Kidney capillary endothelial cell (primary cell): ENCODE results near the gene TRAPPC11.

Source experiments
- DNase-seq: peaks from one replicate; pipeline ENCODE4 v3.0.0-alpha.2; 2018; ENCODE audit warnings: low spot score

The TRAPPC11 gene

DNA sequence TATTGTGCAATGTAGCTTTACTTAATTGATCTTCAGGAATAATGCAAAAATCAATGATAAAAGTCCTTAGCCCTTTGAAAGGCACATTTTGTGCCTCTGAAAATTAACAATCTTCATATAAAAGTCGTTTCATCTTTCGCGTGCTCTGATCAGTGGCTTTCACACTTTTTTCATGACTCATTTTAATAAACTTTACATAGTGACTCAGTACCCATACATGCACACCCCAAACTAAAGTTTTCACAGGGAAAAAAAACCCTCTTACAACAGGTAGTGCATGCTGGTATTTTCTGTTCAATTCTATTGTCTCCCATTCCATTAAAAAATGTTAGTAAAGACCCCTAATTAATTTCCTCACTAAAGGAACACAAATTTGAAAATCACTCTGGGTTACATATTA is 21.6 kb upstream of the TRAPPC11 start:
- no peak for DNase-seq

DNA sequence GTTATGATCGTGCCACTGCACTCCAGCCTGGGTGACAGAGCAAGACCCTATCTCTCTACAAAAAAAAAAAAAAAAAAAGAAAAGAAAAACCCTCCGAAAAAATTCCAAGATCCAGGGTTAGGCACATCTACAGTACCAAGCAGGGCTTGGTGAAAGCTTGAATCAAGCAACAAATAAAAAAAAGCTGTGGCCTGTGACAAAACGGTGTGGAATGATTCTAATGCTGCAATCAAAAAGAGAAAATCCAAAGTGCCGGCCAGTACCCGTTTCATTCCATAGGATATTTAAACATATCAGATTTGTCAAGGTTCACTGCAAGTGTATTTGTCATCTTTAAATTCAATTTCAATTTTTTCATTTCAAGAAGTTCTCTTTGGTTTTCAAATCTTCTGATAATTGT is 20.7 kb upstream of the TRAPPC11 start:
- DNase-seq: no peak

DNA sequence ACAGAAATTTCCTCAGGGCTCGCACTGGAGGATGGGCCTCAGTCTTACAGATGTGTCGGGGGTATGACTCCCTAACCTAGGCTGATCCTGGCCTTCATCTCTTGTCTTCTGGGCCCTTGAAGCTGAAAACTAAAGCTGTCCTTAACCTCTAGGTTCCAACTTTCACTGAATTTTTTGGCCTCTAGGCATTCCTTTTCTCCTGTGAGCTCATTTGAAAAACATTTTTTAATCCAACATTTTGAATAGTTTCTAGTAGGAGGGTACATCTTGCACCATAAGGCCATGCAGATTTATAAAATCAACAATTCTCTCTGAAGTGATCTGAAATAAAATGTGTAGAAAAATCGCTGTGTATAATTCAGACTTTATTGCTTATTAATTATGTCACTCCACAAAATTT is 19.8 kb upstream of the TRAPPC11 start:
- DNase-seq: no peak

DNA sequence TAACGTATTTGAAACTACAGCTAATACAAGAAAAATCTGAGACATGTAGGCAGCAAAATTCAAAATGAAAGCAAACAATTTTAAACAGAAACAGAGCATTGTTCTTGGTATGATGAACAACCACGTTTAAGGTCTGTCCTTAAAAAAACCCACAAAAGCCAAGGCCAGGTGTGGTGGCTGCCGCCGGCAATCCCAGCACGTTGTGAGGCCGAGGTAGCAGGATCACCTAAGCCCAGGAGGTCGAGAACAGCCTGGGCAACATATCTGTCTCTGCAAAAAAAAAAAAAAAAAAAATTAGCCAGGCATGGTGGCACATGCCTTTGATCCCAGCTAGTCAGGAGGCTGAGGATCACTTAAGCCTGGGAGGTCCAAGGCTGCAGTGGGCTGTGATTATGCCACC is 13.8 kb upstream of the TRAPPC11 start:
- DNase-seq: no peak

DNA sequence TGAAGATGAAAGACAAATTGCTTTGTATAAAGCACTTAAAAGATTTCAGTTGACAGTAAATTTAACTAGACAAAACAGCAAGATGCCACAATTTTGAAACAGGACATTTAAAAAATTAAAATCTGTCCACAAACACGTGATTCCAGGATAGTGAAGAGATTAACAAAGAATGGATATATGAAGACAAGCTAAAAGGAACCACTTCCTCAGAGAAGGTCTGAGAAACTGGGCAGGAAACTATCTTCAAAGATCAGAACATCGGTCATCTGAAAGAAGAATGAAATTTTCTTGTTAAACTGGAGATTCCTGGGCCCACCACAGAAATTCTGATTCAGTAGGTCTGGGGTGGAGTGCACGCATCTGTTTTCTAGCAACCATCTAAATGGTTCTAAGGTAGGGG is 1.5 kb upstream of the TRAPPC11 start:
- DNase-seq: no peak

DNA sequence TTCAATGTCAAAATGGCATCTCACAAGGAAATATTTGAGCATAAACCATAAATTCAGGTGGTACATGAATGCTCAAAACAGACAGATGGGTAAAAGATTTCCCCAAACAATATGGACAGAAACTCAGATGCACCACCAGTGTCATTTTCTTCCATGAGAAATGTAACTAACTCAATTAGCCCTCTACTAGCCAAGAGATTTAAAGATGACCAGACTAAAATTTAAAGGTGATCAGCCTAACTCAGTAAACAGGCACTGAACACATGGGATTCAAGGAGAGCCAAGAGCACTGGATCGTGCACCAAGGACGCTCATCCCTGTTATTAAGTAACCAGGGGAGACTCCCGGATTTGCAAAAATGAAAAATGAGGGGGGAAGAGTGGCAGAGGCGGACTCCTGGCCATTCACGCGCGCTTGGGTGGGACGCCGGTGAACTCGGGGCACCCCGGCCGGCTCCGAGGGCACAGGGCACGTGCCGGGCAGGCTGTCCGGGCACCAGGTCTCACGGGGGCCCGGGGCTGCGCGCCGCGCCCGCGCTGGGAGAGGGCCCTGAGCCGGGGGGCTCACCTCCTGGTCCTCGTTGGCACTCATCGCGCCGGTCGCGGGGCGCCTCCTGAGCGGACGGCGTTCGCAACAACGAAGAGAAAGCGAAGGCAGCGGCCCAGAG is 598 bp upstream of the TRAPPC11 start:
- DNase-seq: no peak

DNA sequence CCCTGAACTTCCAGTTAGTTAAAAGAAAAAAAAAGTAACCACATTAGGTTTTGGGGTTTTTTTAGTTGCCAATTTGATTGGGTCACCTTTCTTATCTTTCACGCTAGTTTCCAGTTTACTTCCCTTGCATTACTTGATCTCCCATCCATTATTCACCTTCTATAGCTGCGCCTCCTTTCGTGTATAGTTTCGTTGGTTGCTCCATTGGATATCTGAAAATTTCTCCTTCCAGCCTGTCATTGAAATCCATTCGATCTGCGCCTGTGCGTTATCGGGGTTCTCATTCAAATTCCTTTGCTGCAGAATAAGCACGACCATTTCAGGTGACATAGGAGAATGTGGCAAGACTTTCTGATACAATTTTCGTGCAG is 764 bp downstream of the TRAPPC11 start:
- DNase-seq: no peak

DNA sequence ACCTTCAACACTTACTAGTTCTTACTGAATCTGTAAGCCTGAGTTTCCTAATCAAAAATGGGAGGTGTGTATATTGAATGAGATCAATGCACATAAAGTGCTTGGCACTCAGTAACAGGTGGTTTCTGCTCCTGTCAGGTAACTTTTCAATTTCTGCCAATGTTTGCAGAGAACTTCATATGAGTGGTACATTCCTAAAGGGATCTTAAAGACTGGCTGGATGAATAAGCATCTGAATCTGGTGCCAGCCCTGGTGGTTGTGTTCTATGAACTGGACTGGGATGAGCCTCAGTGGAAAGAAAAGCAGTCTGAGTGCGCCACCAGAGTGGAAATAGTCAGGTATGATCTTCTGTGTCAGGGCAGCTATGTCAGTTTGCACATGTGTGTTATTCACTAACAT is 7.0 kb downstream of the TRAPPC11 start:
- DNase-seq: no peak

DNA sequence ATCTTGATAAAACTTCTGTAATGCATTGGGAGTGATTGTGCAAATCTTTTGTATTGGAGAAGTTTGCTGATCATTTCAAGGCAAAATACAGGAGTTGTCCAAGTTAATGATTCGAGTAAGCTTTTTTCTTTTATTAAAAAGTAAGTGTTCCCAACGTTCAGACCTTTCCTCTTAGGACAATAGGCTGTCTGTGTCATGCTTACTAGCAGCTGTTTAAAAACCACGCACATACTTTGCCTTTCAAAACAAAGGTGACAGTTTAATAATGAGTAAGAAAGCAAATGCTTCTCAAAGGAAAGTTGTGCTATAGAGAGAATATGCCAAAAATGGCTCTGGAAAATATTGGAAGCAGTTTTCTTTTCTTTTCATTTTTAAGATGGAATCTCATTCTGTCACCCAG is 11.2 kb downstream of the TRAPPC11 start:
- no peak for DNase-seq

DNA sequence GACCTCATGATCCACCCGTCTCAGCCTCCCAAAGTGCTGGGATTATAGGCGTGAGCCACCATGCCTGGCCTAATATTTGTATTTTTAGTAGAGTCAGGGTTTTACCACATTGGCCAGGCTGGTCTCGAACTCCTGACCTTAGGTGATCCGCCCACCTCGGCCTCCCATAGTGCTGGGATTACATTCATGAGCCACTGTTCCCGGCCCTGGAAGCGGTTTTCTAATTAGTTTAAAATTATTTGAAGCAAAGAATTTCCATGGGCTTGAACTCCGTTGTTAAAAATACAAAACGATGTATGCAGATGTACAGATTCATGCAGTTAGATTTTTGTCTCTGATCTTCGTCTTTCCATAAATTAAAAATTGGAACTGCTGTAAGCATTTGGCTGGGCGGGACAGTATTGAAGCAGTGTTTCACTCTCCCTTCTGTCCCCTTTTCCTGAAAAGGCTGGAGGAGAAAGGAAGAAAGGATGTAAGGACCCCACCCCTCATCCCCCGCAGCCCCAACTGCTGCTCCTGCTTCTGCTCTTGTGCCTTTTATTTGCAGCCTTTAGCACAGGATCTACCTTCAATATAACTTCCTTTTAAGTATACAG is 12.0 kb downstream of the TRAPPC11 start:
- no peak for DNase-seq

DNA sequence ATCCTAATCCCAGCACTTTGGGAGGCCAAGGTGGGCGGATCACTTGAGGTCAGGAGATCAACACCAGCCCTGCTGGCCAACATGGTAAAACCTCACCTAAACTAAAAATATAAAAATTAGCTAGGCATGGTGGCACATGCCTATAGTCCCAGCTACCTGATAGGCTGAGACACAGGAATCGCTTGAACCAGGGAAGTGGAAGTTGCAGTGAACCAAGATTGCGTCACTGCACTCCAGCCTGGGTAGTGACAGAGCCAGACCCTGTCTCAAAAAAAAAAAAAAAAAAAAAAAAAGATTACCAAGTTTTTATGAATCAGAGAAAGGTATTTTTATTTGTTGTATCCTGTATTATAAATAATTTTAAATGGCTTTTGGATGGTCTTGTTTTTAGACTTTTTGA is 15.1 kb downstream of the TRAPPC11 start:
- DNase-seq: no peak

DNA sequence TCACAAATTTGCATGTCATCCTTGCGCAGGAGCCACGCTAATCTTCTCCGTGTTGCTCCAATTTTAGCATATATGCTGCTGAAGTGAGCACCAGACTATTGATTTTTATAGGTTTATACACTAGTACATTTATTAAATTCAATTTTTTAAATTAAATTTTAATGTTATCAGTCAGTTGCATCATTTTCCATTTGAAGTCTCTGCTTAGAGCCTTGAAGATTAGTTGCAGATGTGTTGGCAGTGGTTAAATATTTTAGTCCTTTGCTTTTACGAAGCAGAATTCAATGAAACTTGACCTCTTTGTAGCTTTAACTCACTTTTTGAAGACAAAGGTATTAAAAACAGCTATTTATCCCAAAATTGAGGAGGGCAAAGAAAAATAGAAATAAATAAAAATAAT is 16.5 kb downstream of the TRAPPC11 start:
- DNase-seq: no peak

DNA sequence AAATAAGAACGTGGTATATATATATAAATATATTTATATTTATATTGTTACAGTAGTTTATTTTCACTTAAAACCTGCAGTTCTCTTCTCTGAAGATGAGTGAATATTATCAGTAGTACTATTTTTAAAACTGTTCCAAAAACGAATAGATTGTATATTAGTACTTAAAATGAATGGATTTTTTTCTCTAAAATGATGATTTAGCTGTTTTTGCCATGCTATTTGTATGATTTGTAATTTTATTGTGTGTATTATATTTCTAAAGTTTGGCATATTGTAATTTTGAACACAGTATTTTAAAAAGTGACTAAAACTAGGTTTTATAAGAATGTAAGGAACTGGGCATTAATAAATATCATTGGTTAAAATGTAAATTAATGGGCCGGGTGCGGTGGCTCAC is 22.0 kb downstream of the TRAPPC11 start:
- no peak for DNase-seq

DNA sequence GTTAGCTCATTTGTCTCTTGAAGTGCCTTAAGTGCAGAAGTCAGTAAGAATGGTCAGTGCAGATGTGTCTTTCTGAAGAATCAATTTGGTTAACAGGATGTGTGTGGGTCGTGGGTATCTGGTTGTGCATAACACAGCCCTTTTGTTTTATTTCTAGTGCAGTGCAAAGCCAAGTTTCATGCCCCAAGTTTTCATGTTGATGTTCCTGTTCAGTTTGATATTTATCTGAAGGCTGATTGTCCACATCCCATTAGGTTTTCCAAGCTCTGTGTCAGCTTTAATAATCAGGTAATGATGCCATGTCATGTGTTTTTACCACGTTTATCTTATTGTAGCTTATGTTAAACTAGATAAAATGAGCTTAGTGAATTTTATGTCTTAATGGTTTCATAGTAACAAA is 27.4 kb downstream of the TRAPPC11 start:
- no peak for DNase-seq

DNA sequence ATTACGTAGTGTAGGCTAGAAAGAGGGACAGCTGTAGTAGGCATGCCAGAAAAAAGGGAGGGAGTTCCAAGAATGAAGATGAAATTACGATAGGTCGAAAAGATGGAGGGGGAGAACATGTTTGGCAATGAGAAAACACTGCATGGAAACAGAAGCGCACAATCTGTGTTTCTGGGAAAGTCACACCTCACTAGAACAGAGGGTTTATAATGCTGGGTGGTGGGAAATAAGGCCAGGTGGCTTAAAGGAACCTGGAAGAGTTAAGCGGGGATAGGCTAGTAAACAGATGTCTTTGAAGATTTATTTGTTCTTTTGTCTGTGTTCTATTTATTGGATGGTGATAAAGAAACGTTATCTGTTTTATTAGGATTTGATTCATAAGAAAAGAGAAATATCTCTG is 29.1 kb downstream of the TRAPPC11 start:
- no peak for DNase-seq

DNA sequence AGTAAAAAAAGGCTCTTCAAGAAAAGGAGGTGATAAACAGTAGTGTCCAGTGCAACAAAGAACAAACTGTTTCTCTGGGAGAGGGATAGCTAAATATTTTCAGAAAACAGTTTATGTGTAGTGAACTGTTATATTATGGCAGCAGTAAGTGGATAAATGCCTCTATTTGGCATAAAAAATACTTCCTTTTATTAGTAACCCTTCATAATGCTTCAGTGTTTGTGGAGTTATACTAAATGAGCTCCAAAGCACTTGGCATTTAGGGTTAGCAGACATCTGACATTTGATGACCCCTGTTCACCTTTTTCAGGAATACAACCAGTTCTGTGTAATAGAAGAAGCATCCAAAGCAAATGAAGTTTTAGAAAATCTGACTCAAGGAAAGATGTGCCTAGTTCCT is 31.9 kb downstream of the TRAPPC11 start:
- DNase-seq: no peak

DNA sequence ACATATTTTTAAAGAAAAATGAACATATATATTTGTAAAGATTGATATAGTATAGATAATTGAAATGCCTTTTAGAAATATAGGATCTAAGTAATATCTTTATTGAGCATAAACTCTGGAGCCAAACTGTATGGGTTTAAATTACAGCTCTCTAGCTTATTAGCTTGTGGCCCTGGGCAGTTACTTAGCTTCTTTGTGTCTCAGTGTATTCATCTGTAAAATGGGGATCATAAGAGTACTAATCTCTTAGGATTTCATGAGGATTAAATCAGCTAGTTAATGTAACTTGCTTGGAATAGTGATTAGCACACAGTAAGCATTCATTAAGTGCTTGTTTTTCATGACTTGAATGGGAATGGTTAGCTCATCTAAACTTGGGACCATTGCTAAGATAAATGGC is 32.8 kb downstream of the TRAPPC11 start:
- DNase-seq: no peak

DNA sequence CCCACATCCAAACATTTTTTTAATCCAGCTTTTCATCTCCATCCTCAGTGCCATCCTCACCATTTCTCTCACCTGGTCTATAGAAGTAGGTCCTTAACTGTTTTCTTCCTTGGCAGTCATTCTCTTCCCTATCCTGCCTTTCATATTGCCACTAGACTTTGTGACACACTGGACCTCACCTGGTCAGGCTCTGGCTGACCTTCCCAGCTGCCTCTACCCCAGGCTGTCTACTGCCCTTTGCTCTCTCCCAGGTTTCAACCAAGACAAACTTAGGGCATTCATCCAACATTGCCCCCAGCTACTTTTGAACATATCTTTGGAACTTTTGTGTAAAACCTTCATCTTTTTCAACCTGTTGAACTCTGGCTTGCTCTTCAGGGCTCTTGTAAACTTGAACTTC is 39.8 kb downstream of the TRAPPC11 start:
- no peak for DNase-seq

DNA sequence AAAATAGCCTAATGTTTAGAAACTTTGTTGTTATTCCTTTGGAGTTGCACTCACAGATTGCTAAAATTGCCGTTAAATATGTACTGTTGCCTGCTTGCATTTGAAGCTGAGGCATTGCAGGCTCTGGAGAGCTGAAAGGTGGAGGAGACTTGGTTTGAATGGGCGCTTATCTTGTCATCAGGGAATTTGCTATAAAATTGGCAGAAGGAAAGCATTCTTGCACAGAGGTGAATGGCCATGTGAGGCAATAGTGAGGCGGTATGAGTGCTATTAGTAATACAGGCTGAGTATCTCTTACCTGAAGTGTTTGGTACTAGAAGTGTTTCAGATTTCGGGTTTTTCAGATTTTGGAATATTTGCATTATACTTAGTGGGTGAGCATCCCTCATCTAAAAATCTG is 41.3 kb downstream of the TRAPPC11 start:
- no peak for DNase-seq

DNA sequence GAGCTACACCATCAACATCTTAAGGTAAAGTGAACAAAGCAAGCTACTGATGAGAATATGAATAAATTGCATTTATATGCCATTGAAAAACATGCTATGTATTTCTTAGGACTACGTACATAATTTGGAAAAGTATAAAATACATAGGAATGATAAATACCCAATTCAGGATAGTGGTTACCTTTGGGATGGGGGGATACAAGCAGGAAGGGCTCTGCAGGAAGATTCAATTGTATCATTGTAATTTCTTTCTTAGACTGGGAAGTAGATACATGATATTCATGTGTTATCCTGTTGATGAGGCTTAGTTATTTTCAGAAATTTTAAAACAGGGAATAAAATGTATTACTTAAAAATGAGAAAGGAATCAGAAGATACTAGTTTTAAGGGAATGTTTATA is 43.4 kb downstream of the TRAPPC11 start:
- no peak for DNase-seq

DNA sequence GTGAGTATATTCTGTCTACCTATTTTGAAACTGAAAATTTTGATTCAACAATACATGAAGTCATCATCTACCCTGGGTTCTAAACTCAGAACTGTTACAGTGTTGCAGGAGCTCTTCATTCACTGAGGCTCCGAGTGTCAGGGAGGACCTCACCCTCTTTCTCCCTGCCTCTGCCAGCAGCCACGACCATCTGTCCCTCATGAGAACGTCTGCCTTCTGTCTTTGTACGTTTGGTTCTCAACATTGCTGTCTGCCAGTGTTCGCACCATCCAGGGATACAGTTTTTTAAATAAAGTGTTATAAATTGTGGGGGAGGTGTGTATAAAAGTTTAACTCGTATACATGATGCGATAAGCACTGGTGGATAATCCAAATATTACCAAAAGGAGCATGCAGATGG is 55.5 kb downstream of the TRAPPC11 start:
- DNase-seq: no peak

DNA sequence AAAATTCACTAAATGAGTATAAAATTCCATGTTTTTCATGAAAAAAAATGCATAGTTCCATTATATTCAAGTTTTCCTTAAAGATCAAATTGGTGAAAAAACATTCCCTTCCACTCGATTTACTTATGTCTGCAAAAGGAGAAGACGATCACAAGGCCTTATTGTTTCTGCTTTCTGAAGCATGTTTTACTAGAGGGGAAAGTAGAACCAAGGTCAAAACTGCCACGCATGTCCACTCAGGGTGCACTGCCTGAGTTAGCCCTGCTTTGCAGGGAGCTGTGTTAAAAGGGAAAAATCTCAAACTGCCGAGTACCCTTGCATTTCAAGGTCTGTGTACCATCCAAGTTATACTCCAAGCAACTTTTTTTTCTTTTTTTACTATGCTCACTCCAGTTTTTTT is 57.2 kb downstream of the TRAPPC11 start:
- no peak for DNase-seq

DNA sequence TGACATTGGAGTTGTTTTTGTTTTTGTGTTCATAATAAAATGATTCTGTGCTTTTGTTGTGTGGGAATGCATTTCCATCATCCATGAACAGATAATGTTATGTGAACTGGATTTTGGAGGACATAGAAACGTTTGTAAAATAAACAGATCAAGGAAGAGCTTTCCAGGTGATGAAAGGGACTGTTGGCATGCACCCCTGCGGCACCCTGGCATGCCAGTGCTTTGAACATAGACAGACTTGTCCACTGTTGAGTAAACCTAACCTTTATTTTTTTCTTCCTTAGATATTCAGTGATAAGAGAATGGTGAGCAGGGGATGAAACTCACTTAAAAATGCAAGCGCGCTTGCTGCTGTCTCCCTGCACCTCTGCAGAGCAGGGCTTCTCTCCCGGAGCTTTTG is 59.8 kb downstream of the TRAPPC11 start:
- DNase-seq: no peak
